Measurements from ENCODE around the gene PPARD.

- TF ChIP-seq CTCF (IDR thresholded peaks at IDR 0.05): no peak
- TF ChIP-seq POLR2A (IDR thresholded peaks at IDR 0.05): no peak
These were observed 132.0 kb downstream of the PPARD start for GRCh38 chr6:35474131-35474941.
